ENCODE measurements around the gene ATG16L2. TPM values are rescaled to one million over a fixed set of nuclear protein-coding genes. Genes with fewer than 3 reads are reported as not detected.

Gene ATG16L2
- total RNA-seq, 1 experiment from 2014 or later = 17.3 TPM

DNA sequence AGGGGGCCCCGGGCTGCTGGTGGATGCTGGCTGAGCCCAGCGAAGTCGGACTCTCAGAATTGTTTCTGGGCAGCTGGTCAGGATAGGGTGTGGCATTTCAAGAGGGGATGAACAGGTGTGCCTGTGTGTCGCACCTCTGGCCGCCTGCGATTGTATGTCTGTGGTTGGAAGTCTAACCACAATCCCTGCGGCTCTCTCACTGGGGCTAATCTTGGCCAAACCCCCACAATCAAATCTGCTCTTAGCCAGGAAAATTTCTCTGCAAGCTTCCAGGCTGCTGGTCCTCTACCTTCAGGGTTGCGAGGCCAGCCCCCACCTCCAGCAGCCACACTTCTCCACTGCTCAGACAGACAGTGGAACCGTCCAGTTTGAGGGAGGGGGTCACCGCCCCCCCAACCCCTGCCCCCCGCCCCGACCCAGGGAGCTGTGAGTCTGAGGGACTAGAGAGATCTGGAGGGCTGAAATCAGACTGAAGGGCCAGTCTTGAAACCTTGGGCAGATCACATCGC, 953 bp downstream of the ATG16L2 start:
- Mint-ChIP-seq H3K27me3 (ENCODE audit: low read depth) (peaks cover 7% of the 10 kb centered on the region), H3K4me1 (peaks cover 27 to 29% of the 10 kb centered on the region in 2 experiments), H3K4me3 (peak overlapping the region; percentile 93 to 98), H3K36me3 (ENCODE audit: insufficient read depth in 1 of 3, low read depth in 3 of 3) (peaks cover 4 to 27% (median 26%) of the 10 kb centered on the region in 3 experiments; a peak in 6 of 7 replicates), H3K27ac (no peak overlapping the region), H3K9me3 (no peaks in the 10 kb centered on the region; a peak in 1 of 5 replicates)
- H4K20me1 ChIP-seq (ENCODE audit: control insufficient read depth, insufficient read depth, insufficient read length) = no peaks in the 10 kb centered on the region
- no peak overlapping the region for H3K14ac ChIP-seq (ENCODE audit: insufficient read depth, low read length)
- H2BK5ac ChIP-seq (ENCODE audit: insufficient read length, low read length) = no peak overlapping the region
- H2BK15ac ChIP-seq (ENCODE audit: low read depth, low read length) = no peak overlapping the region
- H2AK5ac ChIP-seq (ENCODE audit: insufficient read length, low read length) = no peak overlapping the region
- WGBS (ENCODE audit: extremely low coverage, insufficient read length, low lambda C conversion rate) = no CpG with 5 or more reads among the region's 13 CpGs
- TF ChIP-seq, protein P1, sequence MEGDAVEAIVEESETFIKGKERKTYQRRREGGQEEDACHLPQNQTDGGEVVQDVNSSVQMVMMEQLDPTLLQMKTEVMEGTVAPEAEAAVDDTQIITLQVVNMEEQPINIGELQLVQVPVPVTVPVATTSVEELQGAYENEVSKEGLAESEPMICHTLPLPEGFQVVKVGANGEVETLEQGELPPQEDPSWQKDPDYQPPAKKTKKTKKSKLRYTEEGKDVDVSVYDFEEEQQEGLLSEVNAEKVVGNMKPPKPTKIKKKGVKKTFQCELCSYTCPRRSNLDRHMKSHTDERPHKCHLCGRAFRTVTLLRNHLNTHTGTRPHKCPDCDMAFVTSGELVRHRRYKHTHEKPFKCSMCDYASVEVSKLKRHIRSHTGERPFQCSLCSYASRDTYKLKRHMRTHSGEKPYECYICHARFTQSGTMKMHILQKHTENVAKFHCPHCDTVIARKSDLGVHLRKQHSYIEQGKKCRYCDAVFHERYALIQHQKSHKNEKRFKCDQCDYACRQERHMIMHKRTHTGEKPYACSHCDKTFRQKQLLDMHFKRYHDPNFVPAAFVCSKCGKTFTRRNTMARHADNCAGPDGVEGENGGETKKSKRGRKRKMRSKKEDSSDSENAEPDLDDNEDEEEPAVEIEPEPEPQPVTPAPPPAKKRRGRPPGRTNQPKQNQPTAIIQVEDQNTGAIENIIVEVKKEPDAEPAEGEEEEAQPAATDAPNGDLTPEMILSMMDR (conservative IDR thresholded peaks at IDR 0.05) = no peak
- DNase-seq = no peak
- H2BK20ac ChIP-seq (ENCODE audit: low read depth, low read length, poor library complexity, severe bottlenecking) = no peak overlapping the region
- H3K18ac ChIP-seq (ENCODE audit: insufficient read length, low read depth, low read length) = no peak overlapping the region
- H3K9ac ChIP-seq (ENCODE audit: extremely low read depth, insufficient read length, low read length) = peak overlapping the region; percentile 75
- H2AFZ ChIP-seq (ENCODE audit: low read length) = no peak overlapping the region
- H4K8ac ChIP-seq (replicated peaks; ENCODE audit: insufficient read length, low read depth, low read length) = no peak overlapping the region
- H3T11ph ChIP-seq (ENCODE audit: low read length) = no peak overlapping the region
- no peak overlapping the region for H4K5ac ChIP-seq (ENCODE audit: insufficient read length, low read depth, low read length)
- no peak overlapping the region for H2BK120ac ChIP-seq (ENCODE audit: low read depth, low read length, poor library complexity, severe bottlenecking)
- H3K9me3 ChIP-seq (ENCODE audit: control insufficient read depth, low read depth, low read length) = no peaks in the 10 kb centered on the region
- H3K23me2 ChIP-seq (ENCODE audit: insufficient read length, low read depth, low read length, poor library complexity, severe bottlenecking) = peaks cover 17% of the 10 kb centered on the region
- no peak overlapping the region for H3K27ac ChIP-seq (ENCODE audit: insufficient read length, low read depth, low read length)
- H4K91ac ChIP-seq (ENCODE audit: insufficient read length, low read depth, low read length) = no peak overlapping the region
- no peaks in the 10 kb centered on the region for H3K79me1 ChIP-seq (ENCODE audit: insufficient read depth, low read depth, low read length, poor library complexity, severe bottlenecking)
- no peak overlapping the region for H3K56ac ChIP-seq (ENCODE audit: insufficient read length, low read depth, low read length)
- peaks cover 5% of the 10 kb centered on the region; the same call in 1 of the 2 replicates for H3K4me1 ChIP-seq (ENCODE audit: insufficient read depth, low read length)
- peak overlapping the region; percentile 52 for H3K4me2 ChIP-seq (ENCODE audit: insufficient read depth, insufficient read length, low read length)
- H3K4ac ChIP-seq (ENCODE audit: low read depth, low read length) = no peak overlapping the region
- no peak overlapping the region for H3K23ac ChIP-seq (ENCODE audit: insufficient read length, low read depth, low read length)
- H3K79me2 ChIP-seq (ENCODE audit: insufficient read depth, low read length) = no peaks in the 10 kb centered on the region
- H3K27me3 ChIP-seq (ENCODE audit: insufficient read depth, low read length) = no peaks in the 10 kb centered on the region
- H2BK12ac ChIP-seq (ENCODE audit: insufficient read length, low read depth, low read length) = no peak overlapping the region
